HepG2 (cell line): ENCODE data around the gene TUBB. TPM values are rescaled to one million over a fixed set of nuclear protein-coding genes. Genes with fewer than 3 reads are reported as not detected.

Source experiments
- AGO2 ChIP-seq: fragments of 200-400 bp; formaldehyde crosslinking; optimal IDR thresholded peaks from 2 replicates; pipeline ENCODE3; 2017; ENCODE audit warnings: mild to moderate bottlenecking, low read depth, low read length, moderate library complexity
- GFI1 ChIP-seq: sonication (generic); formaldehyde crosslinking; IDR thresholded peaks from 2 replicates; pipeline ENCODE4 v1.5.0; 2020; ENCODE audit warnings: missing genetic modification reagents, mild to moderate bottlenecking, borderline replicate concordance
- HNRNPL ChIP-seq: fragments of 200-400 bp; formaldehyde crosslinking; IDR thresholded peaks from 2 replicates; pipeline ENCODE4 v1.6.1; 2017; ENCODE audit warnings: mild to moderate bottlenecking, low read depth, low read length
- IKZF5 ChIP-seq: IDR thresholded peaks from 2 replicates; pipeline ENCODE4 v1.6.1; 2018; ENCODE audit warnings: missing genetic modification reagents, mild to moderate bottlenecking, missing compliant biosample characterization
- KDM2A ChIP-seq: sonication (generic); formaldehyde crosslinking; IDR thresholded peaks from 2 replicates; pipeline ENCODE4 v1.4.0; 2020; ENCODE audit warnings: low read depth, missing genetic modification reagents, borderline replicate concordance
- RBFOX2 ChIP-seq: fragments of 200-400 bp; formaldehyde crosslinking; IDR thresholded peaks from 2 replicates; pipeline ENCODE4 v1.6.1; 2017; ENCODE audit warnings: low read depth, mild to moderate bottlenecking, low read length
- SIN3A ChIP-seq: IDR thresholded peaks from 2 replicates; pipeline ENCODE4 v1.6.1; 2011; ENCODE audit warnings: low read depth, mild to moderate bottlenecking, control low read depth, low read length, borderline replicate concordance
- TEAD2 ChIP-seq: sonication (generic); formaldehyde crosslinking; IDR thresholded peaks from 2 replicates; pipeline ENCODE4 v1.9.0; 2021; ENCODE audit warnings: missing genetic modification reagents
- YEATS2 ChIP-seq: sonication (generic); formaldehyde crosslinking; IDR thresholded peaks from 2 replicates; pipeline ENCODE4 v1.4.0; 2020; ENCODE audit warnings: missing genetic modification reagents, borderline replicate concordance
- ZNF326 ChIP-seq: sonication (generic); formaldehyde crosslinking; IDR thresholded peaks from 2 replicates; pipeline ENCODE4 v1.4.0; 2020; ENCODE audit warnings: missing genetic modification reagents, borderline replicate concordance
- ZNF430 ChIP-seq: sonication (generic); formaldehyde crosslinking; IDR thresholded peaks from 2 replicates; pipeline ENCODE4 v1.9.0; 2021; ENCODE audit warnings: mild to moderate bottlenecking, missing genetic modification reagents
- ZNF550 ChIP-seq: sonication (generic); formaldehyde crosslinking; IDR thresholded peaks from 2 replicates; pipeline ENCODE4 v1.4.0; 2020; ENCODE audit warnings: mild to moderate bottlenecking, missing genetic modification reagents, borderline replicate concordance
- ZNF574 ChIP-seq: sonication (generic); formaldehyde crosslinking; IDR thresholded peaks from 2 replicates; pipeline ENCODE4 v1.4.0; 2020; ENCODE audit warnings: missing genetic modification reagents
- ZNF607 ChIP-seq: sonication (generic); formaldehyde crosslinking; IDR thresholded peaks from 2 replicates; pipeline ENCODE4 v1.5.1; 2020; ENCODE audit warnings: missing genetic modification reagents, mild to moderate bottlenecking, borderline replicate concordance
- polyA plus RNA-seq, 8 experiments: library from polyadenylated mRNA; depleted of rRNA in 3 of 8; stranded (reverse) in 7 of 8; unstranded in 1 of 8; fragments of >200 nt; fragmentation: Illumina TruSeq in 4 of 8; extraction: Trizol in 4 of 8; gene quantifications; 2 replicates each; pipeline versions ENCODE4 v1.2.1 to v1.2.3, GENCODE V29; 2011 to 2016; ENCODE audit warnings: low read depth in 4 of 8, missing spikeins in 1 of 8, mixed read lengths in 1 of 8; ENCODE audit not compliant: insufficient read depth in 1 of 8
- total RNA-seq, 5 experiments: library from RNA; depleted of rRNA; stranded (reverse); fragments of >200 nt; fragmentation: Illumina TruSeq; extraction: Trizol; gene quantifications; 2 replicates each; pipeline ENCODE4 v1.2.3, GENCODE V29; 2016; ENCODE audit warnings: low read depth in 1 of 5
- TF ChIP-seq, protein P1 (sequence below), 2 experiments: sonication (generic) in 1 of 2; formaldehyde crosslinking in 1 of 2; IDR thresholded peaks; 2 replicates each; pipeline versions ENCODE4 v1.4.0 to v1.6.1; 2018 to 2020; ENCODE audit warnings: missing genetic modification reagents in 2 of 2, borderline replicate concordance in 1 of 2, low read depth in 1 of 2, mild to moderate bottlenecking in 1 of 2, missing biosample characterization in 1 of 2
- TF ChIP-seq, protein P2 (sequence below): sonication (generic); formaldehyde crosslinking; IDR thresholded peaks from 2 replicates; pipeline ENCODE4 v1.4.0; 2020; ENCODE audit warnings: mild to moderate bottlenecking, missing genetic modification reagents, borderline replicate concordance
- TF ChIP-seq, protein P3 (sequence below): sonication (generic); formaldehyde crosslinking; IDR thresholded peaks from 2 replicates; pipeline ENCODE4 v1.5.1; 2020; ENCODE audit warnings: mild to moderate bottlenecking, moderate library complexity, missing genetic modification reagents

Gene TUBB
- total and polyA plus RNA-seq, 2 of the 13 experiments (the other 11 are each of a cell fraction or from before 2014, with no cell fraction given) = 911 to 1,163 TPM

DNA sequence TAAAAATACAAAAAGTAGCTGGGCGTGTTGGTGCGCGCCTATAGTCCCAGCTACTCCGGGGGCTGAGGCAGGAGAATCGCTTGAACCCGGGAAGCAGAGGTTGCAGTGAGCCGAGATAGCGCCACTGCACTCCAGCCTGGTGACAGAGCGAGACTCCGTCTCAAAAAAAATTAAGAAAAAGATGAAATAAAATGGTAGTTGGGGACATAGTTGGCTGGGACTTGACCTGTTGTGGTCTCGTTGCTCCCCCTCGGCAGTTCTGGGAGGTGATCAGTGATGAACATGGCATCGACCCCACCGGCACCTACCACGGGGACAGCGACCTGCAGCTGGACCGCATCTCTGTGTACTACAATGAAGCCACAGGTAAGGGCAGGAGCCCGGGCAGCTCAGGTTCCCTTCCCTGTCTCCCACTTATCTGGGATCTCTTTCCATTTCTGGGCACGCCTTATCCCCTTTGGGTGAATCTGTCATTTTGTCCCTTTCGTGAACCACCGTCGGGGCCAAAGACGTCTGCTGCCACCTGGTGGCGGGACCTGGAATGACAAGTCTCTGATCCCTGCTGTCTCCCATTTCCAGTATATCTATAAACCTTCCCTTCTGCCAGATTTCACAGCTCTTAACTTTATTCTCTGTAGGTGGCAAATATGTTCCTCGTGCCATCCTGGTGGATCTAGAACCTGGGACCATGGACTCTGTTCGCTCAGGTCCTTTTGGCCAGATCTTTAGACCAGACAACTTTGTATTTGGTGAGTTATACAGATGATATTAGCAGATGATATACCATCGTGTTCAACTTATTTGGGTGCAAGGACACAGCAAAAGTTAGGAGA is 2.3 kb downstream of the TUBB start (continued):
- peak; percentile 40; the same call in 1 of the 2 replicates for TF ChIP-seq ZNF326 (CRISPR knock-in tag)
- no peak for TF ChIP-seq TEAD2 (CRISPR knock-in tag)
- TF ChIP-seq, protein P1, sequence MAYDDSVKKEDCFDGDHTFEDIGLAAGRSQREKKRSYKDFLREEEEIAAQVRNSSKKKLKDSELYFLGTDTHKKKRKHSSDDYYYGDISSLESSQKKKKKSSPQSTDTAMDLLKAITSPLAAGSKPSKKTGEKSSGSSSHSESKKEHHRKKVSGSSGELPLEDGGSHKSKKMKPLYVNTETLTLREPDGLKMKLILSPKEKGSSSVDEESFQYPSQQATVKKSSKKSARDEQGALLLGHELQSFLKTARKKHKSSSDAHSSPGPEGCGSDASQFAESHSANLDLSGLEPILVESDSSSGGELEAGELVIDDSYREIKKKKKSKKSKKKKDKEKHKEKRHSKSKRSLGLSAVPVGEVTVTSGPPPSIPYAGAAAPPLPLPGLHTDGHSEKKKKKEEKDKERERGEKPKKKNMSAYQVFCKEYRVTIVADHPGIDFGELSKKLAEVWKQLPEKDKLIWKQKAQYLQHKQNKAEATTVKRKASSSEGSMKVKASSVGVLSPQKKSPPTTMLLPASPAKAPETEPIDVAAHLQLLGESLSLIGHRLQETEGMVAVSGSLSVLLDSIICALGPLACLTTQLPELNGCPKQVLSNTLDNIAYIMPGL (CRISPR knock-in tag; IDR thresholded peaks at IDR 0.05; ENCODE audit: borderline replicate concordance in 1 of 2, low read depth in 1 of 2) = peak; percentile 61 to 79; a peak in 3 of 4 replicates
- TF ChIP-seq ZNF550 = no peak
- peak; percentile 73; the same call in 1 of the 2 replicates for TF ChIP-seq KDM2A (CRISPR knock-in tag)
- TF ChIP-seq YEATS2 (CRISPR knock-in tag) = peak; percentile 45; the same call in 1 of the 2 replicates
- TF ChIP-seq, protein P2, sequence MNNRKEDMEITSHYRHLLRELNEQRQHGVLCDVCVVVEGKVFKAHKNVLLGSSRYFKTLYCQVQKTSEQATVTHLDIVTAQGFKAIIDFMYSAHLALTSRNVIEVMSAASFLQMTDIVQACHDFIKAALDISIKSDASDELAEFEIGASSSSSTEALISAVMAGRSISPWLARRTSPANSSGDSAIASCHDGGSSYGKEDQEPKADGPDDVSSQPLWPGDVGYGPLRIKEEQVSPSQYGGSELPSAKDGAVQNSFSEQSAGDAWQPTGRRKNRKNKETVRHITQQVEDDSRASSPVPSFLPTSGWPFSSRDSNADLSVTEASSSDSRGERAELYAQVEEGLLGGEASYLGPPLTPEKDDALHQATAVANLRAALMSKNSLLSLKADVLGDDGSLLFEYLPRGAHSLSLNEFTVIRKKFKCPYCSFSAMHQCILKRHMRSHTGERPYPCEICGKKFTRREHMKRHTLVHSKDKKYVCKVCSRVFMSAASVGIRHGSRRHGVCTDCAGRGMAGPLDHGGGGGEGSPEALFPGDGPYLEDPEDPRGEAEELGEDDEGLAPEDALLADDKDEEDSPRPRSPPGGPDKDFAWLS (CRISPR knock-in tag) = no peak
- TF ChIP-seq ZNF574 (CRISPR knock-in tag) = peak; percentile 69
- 0 out of 2 replicates have a peak, but pooled peaks have one; percentile 47 for TF ChIP-seq HNRNPL
- TF ChIP-seq AGO2 = no peak
- TF ChIP-seq ZNF607 = peak; percentile 31; the same call in 1 of the 2 replicates
- 0 out of 2 replicates have a peak, but pooled peaks have one; percentile 35 for TF ChIP-seq GFI1
- peak; percentile 31; the same call in 1 of the 2 replicates for TF ChIP-seq ZNF430 (CRISPR knock-in tag)
- peak; percentile 32; the same call in 1 of the 2 replicates for TF ChIP-seq RBFOX2
- peak; percentile 41; the same call in 1 of the 2 replicates for TF ChIP-seq SIN3A
- TF ChIP-seq, protein P3, sequence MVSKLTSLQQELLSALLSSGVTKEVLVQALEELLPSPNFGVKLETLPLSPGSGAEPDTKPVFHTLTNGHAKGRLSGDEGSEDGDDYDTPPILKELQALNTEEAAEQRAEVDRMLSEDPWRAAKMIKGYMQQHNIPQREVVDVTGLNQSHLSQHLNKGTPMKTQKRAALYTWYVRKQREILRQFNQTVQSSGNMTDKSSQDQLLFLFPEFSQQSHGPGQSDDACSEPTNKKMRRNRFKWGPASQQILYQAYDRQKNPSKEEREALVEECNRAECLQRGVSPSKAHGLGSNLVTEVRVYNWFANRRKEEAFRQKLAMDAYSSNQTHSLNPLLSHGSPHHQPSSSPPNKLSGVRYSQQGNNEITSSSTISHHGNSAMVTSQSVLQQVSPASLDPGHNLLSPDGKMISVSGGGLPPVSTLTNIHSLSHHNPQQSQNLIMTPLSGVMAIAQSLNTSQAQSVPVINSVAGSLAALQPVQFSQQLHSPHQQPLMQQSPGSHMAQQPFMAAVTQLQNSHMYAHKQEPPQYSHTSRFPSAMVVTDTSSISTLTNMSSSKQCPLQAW (CRISPR knock-in tag) = 0 out of 2 replicates have a peak, but pooled peaks have one; percentile 56
- peak; percentile 66 for TF ChIP-seq IKZF5 (CRISPR knock-in tag)
